Activated naive CD4-positive, alpha-beta T cell treated with anti-CD3 and anti-CD28 coated beads, Interleukin-2, amount 50 U/mL, for 72 hours (primary cell): ENCODE data around the gene PLEKHA8. TPM values are rescaled to one million over a fixed set of nuclear protein-coding genes. Genes with fewer than 3 reads are reported as not detected.

Source experiments
- ATAC-seq, 2 donors: fragments of 150-1000 bp; cut with Tn5 transposase; 2 replicates each; pipeline ENCODE4 v1.10.0; 2021; ENCODE audit warnings: mild to moderate bottlenecking in 2 of 2, moderate library complexity in 2 of 2
- DNase-seq, 2 donors: peaks; one replicate each; pipeline ENCODE4 v3.0.0; 2021 to 2022; ENCODE audit warnings: low spot score in 2 of 2
- H3K27ac Mint-ChIP-seq, 2 donors: one replicate each; pipeline ENCODE4 v1.8.0; 2022; ENCODE audit warnings: mild to moderate bottlenecking in 2 of 2, mixed read lengths in 2 of 2
- H3K36me3 Mint-ChIP-seq, 2 donors: one replicate each; pipeline ENCODE4 v1.8.0; 2022; ENCODE audit warnings: mixed read lengths in 2 of 2
- H3K9me3 Mint-ChIP-seq, 2 donors: one replicate each; pipeline ENCODE4 v1.8.0; 2022; ENCODE audit warnings: mixed read lengths in 2 of 2
- total RNA-seq, 2 donors: library from RNA; stranded (reverse); gene quantifications; one replicate each; pipeline ENCODE4 v1.2.3, GENCODE V29; 2022

PLEKHA8 gene
- total RNA-seq, 2 donors from 2014 or later = 10.2 to 20.1 TPM

- Mint-ChIP-seq H3K36me3 (no peaks in the 10 kb centered on the region), H3K27ac (peak overlapping the region; percentile 12 to 49), H3K9me3 (no peaks in the 10 kb centered on the region)
- DNase-seq (peak in 1 of 2 donors; percentile 29), ATAC-seq (peak; percentile 42 to 86)
Observed at GRCh38 chr7:30162622-30163124, 134.5 kb downstream of the PLEKHA8 start.

- Mint-ChIP-seq H3K27ac (peak overlapping the region; percentile 27 to 49), H3K36me3 (no peaks in the 10 kb centered on the region), H3K9me3 (no peaks in the 10 kb centered on the region)
- ATAC-seq (peak; percentile 40 to 57), DNase-seq (peak in 1 of 2 donors; percentile 14)
Observed at GRCh38 chr7:30163231-30163894, 135.2 kb downstream of the PLEKHA8 start.

GRCh38 chr7:30164567-30164966 is 136.4 kb downstream of the PLEKHA8 start:
- no peaks in the 10 kb centered on the region for H3K9me3 Mint-ChIP-seq
- ATAC-seq (no peak), DNase-seq (no peak)
- no peaks in the 10 kb centered on the region for H3K36me3 Mint-ChIP-seq
- H3K27ac Mint-ChIP-seq = peak overlapping the region in 1 of 2 donors; percentile 12

- ATAC-seq = no peak
- Mint-ChIP-seq H3K36me3 (no peaks in the 10 kb centered on the region), H3K9me3 (no peaks in the 10 kb centered on the region), H3K27ac (no peak overlapping the region)
- DNase-seq = no peak
Observed at GRCh38 chr7:30165590-30165989, 137.4 kb downstream of the PLEKHA8 start.

- Mint-ChIP-seq H3K27ac (no peak overlapping the region), H3K36me3 (no peaks in the 10 kb centered on the region), H3K9me3 (no peaks in the 10 kb centered on the region)
- DNase-seq = no peak
- ATAC-seq = no peak
Observed at GRCh38 chr7:30166155-30166840, 138.1 kb downstream of the PLEKHA8 start.

- DNase-seq (no peak), ATAC-seq (no peak)
- no peaks in the 10 kb centered on the region for H3K36me3 Mint-ChIP-seq
- H3K27ac Mint-ChIP-seq = no peak overlapping the region
- H3K9me3 Mint-ChIP-seq = no peaks in the 10 kb centered on the region
Observed at GRCh38 chr7:30166841-30167235, 138.6 kb downstream of the PLEKHA8 start.

- Mint-ChIP-seq H3K27ac (no peak overlapping the region), H3K36me3 (no peaks in the 10 kb centered on the region), H3K9me3 (no peaks in the 10 kb centered on the region)
- ATAC-seq (no peak), DNase-seq (no peak)
Observed at GRCh38 chr7:30167901-30168300, 139.7 kb downstream of the PLEKHA8 start.

GRCh38 chr7:30168835-30169573 is 140.8 kb downstream of the PLEKHA8 start:
- H3K9me3 Mint-ChIP-seq = no peaks in the 10 kb centered on the region

GRCh38 chr7:30169579-30169978 is 141.4 kb downstream of the PLEKHA8 start:
- no peak overlapping the region for H3K27ac Mint-ChIP-seq
- DNase-seq (no peak), ATAC-seq (no peak)
- H3K9me3 Mint-ChIP-seq = no peaks in the 10 kb centered on the region
- no peaks in the 10 kb centered on the region for H3K36me3 Mint-ChIP-seq

More at GRCh38 chr7:30168835-30169573, 140.8 kb downstream of the PLEKHA8 start:
- no peak for ATAC-seq
- no peaks in the 10 kb centered on the region for H3K36me3 Mint-ChIP-seq
- no peak overlapping the region for H3K27ac Mint-ChIP-seq
- no peak for DNase-seq

GRCh38 chr7:30170476-30171205 is 142.4 kb downstream of the PLEKHA8 start:
- H3K36me3 Mint-ChIP-seq = no peaks in the 10 kb centered on the region
- ATAC-seq (no peak), DNase-seq (no peak)
- no peaks in the 10 kb centered on the region for H3K9me3 Mint-ChIP-seq
- H3K27ac Mint-ChIP-seq = no peak overlapping the region

- DNase-seq (no peak), ATAC-seq (no peak)
- Mint-ChIP-seq H3K9me3 (no peaks in the 10 kb centered on the region), H3K36me3 (no peaks in the 10 kb centered on the region), H3K27ac (no peak overlapping the region)
Observed at GRCh38 chr7:30171766-30172447, 143.7 kb downstream of the PLEKHA8 start.

GRCh38 chr7:30172451-30172850 is 144.2 kb downstream of the PLEKHA8 start:
- no peak for DNase-seq
- Mint-ChIP-seq H3K27ac (no peak overlapping the region), H3K9me3 (no peaks in the 10 kb centered on the region), H3K36me3 (no peaks in the 10 kb centered on the region)
- no peak for ATAC-seq

GRCh38 chr7:30173058-30173897 is 145.1 kb downstream of the PLEKHA8 start:
- Mint-ChIP-seq H3K36me3 (no peaks in the 10 kb centered on the region), H3K27ac (no peak overlapping the region), H3K9me3 (no peaks in the 10 kb centered on the region)
- ATAC-seq (no peak), DNase-seq (no peak)

GRCh38 chr7:30175180-30175579 is 147.0 kb downstream of the PLEKHA8 start:
- H3K36me3 Mint-ChIP-seq = no peaks in the 10 kb centered on the region
- no peaks in the 10 kb centered on the region for H3K9me3 Mint-ChIP-seq
- ATAC-seq (no peak), DNase-seq (no peak)
- H3K27ac Mint-ChIP-seq = no peak overlapping the region

- H3K9me3 Mint-ChIP-seq = no peaks in the 10 kb centered on the region
- no peak for DNase-seq
- no peaks in the 10 kb centered on the region for H3K36me3 Mint-ChIP-seq
- ATAC-seq = no peak
- H3K27ac Mint-ChIP-seq = no peak overlapping the region
Observed at GRCh38 chr7:30175636-30176147, 147.5 kb downstream of the PLEKHA8 start.
